Activated B cell treated with CpG ODN at 0.5 μM for 24 hours (primary cell): ENCODE measurements around the gene THRA. TPM values are rescaled to one million over a fixed set of nuclear protein-coding genes. Genes with fewer than 3 reads are reported as not detected.

ENCODE experiments used
- ATAC-seq: fragments of 200-7000 bp; cut with Tn5 transposase; one replicate; pipeline ENCODE4 v1.10.0; 2021; ENCODE audit warnings: low read depth, mild to moderate bottlenecking, moderate library complexity
- CTCF ChIA-PET: fragments of 350-600 bp; sonication (Branson Sonifier 250); formaldehyde crosslinking; loops from one replicate; lab custom pipeline; 2021; ENCODE audit warnings: antibody characterized with exemption; lab: Charles Lee
- POLR2A ChIA-PET: fragments of 350-600 bp; sonication (Branson Sonifier 250); formaldehyde crosslinking; loops from one replicate; lab custom pipeline; 2021; ENCODE audit warnings: antibody characterized with exemption; lab: Charles Lee
- DNase-seq: peaks from one replicate; pipeline ENCODE4 v3.0.0; 2022
- H3K27ac Mint-ChIP-seq: one replicate; pipeline ENCODE4 v1.8.0; 2020; ENCODE audit warnings: mixed read lengths
- H3K27me3 Mint-ChIP-seq: one replicate; pipeline ENCODE4 v1.8.0; 2021; ENCODE audit warnings: mixed read lengths
- H3K36me3 Mint-ChIP-seq: one replicate; pipeline ENCODE4 v1.8.0; 2021; ENCODE audit warnings: low read depth, mixed read lengths
- H3K4me1 Mint-ChIP-seq: one replicate; pipeline ENCODE4 v1.8.0; 2021; ENCODE audit warnings: mixed read lengths
- H3K4me3 Mint-ChIP-seq: one replicate; pipeline ENCODE4 v1.8.0; 2020; ENCODE audit warnings: mild to moderate bottlenecking, mixed read lengths
- H3K9me3 Mint-ChIP-seq: one replicate; pipeline ENCODE4 v1.8.0; 2020; ENCODE audit warnings: mixed read lengths
- intact Hi-C: fragments of 100-400 bp; cut with micrococcal nuclease; formaldehyde crosslinking; loops from one replicate; pipeline ENCODE4 v1.15.1; 2024
- total RNA-seq: library from RNA; stranded (reverse); gene quantifications from 2 replicates; pipeline ENCODE4 v1.2.3, GENCODE V29; 2022
- TF ChIP-seq, protein P1 (sequence below): fragments of 200-600 bp; IDR thresholded peaks from one replicate; pipeline ENCODE4 v1.8.0; 2022; ENCODE audit warnings: antibody characterized with exemption, mild to moderate bottlenecking

Gene THRA
- total RNA-seq, 1 donor from 2014 or later, result 5.9 TPM

DNA sequence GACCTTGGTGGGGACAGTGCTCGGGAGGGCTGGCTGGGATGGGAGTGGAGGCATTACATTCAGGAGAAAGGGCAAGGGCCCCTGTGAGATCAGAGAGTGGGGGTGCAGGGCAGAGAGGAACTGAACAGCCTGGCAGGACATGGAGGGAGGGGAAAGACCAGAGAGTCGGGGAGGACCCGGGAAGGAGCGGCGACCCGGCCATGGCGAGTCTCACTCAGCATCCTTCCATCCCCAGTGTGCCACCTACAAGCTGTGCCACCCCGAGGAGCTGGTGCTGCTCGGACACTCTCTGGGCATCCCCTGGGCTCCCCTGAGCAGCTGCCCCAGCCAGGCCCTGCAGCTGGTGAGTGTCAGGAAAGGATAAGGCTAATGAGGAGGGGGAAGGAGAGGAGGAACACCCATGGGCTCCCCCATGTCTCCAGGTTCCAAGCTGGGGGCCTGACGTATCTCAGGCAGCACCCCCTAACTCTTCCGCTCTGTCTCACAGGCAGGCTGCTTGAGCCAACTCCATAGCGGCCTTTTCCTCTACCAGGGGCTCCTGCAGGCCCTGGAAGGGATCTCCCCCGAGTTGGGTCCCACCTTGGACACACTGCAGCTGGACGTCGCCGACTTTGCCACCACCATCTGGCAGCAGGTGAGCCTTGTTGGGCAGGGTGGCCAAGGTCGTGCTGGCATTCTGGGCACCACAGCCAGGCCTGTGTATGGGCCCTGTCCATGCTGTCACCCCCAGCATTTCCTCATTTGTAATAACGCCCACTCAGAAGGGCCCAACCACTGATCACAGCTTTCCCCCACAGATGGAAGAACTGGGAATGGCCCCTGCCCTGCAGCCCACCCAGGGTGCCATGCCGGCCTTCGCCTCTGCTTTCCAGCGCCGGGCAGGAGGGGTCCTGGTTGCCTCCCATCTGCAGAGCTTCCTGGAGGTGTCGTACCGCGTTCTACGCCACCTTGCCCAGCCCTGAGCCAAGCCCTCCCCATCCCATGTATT lies 46.5 kb upstream of the THRA start:
- intact Hi-C loops, result no loop called here
- POLR2A ChIA-PET, result interaction anchor here (0.6 kb wide), 1 partner anchor 628 kb away, joined by 5 read pairs; no protein-coding TSS in a partner anchor
- no peaks in the 10 kb centered on the region for H3K9me3 Mint-ChIP-seq
- no peak for DNase-seq
- no peak for ATAC-seq
- H3K36me3 Mint-ChIP-seq, result peaks cover 28% of the 10 kb centered on the region
- CTCF ChIA-PET, result interaction anchor here (0.6 to 2.7 kb wide), 9 partner anchors 10 to 395 kb away, joined by 3 to 13 read pairs (median 5); no protein-coding TSS in a partner anchor
- H3K4me1 Mint-ChIP-seq, result peaks cover 5% of the 10 kb centered on the region
- H3K27me3 Mint-ChIP-seq, result peaks cover 2% of the 10 kb centered on the region
- TF ChIP-seq, protein P1, sequence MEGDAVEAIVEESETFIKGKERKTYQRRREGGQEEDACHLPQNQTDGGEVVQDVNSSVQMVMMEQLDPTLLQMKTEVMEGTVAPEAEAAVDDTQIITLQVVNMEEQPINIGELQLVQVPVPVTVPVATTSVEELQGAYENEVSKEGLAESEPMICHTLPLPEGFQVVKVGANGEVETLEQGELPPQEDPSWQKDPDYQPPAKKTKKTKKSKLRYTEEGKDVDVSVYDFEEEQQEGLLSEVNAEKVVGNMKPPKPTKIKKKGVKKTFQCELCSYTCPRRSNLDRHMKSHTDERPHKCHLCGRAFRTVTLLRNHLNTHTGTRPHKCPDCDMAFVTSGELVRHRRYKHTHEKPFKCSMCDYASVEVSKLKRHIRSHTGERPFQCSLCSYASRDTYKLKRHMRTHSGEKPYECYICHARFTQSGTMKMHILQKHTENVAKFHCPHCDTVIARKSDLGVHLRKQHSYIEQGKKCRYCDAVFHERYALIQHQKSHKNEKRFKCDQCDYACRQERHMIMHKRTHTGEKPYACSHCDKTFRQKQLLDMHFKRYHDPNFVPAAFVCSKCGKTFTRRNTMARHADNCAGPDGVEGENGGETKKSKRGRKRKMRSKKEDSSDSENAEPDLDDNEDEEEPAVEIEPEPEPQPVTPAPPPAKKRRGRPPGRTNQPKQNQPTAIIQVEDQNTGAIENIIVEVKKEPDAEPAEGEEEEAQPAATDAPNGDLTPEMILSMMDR, result no peak
- no peak overlapping the region for H3K4me3 Mint-ChIP-seq
- H3K27ac Mint-ChIP-seq, result no peak overlapping the region

DNA sequence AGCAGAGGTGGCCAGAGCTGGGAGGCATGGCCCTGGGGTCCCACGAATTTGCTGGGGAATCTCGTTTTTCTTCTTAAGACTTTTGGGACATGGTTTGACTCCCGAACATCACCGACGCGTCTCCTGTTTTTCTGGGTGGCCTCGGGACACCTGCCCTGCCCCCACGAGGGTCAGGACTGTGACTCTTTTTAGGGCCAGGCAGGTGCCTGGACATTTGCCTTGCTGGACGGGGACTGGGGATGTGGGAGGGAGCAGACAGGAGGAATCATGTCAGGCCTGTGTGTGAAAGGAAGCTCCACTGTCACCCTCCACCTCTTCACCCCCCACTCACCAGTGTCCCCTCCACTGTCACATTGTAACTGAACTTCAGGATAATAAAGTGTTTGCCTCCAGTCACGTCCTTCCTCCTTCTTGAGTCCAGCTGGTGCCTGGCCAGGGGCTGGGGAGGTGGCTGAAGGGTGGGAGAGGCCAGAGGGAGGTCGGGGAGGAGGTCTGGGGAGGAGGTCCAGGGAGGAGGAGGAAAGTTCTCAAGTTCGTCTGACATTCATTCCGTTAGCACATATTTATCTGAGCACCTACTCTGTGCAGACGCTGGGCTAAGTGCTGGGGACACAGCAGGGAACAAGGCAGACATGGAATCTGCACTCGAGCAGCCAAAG lies 45.2 kb upstream of the THRA start:
- Mint-ChIP-seq H3K9me3 (no peaks in the 10 kb centered on the region), H3K36me3 (peaks cover 41% of the 10 kb centered on the region), H3K4me1 (peaks cover 5% of the 10 kb centered on the region), H3K4me3 (no peak overlapping the region), H3K27me3 (peaks cover 2% of the 10 kb centered on the region), H3K27ac (no peak overlapping the region)
- ChIA-PET POLR2A (interaction anchor here (0.6 kb wide), 1 partner anchor 550 kb away, joined by 3 read pairs; no protein-coding TSS in a partner anchor), CTCF (no interaction called here)
- TF ChIP-seq, protein P1, result no peak
- DNase-seq (no peak), ATAC-seq (no peak)
- intact Hi-C loops, result no loop called here

DNA sequence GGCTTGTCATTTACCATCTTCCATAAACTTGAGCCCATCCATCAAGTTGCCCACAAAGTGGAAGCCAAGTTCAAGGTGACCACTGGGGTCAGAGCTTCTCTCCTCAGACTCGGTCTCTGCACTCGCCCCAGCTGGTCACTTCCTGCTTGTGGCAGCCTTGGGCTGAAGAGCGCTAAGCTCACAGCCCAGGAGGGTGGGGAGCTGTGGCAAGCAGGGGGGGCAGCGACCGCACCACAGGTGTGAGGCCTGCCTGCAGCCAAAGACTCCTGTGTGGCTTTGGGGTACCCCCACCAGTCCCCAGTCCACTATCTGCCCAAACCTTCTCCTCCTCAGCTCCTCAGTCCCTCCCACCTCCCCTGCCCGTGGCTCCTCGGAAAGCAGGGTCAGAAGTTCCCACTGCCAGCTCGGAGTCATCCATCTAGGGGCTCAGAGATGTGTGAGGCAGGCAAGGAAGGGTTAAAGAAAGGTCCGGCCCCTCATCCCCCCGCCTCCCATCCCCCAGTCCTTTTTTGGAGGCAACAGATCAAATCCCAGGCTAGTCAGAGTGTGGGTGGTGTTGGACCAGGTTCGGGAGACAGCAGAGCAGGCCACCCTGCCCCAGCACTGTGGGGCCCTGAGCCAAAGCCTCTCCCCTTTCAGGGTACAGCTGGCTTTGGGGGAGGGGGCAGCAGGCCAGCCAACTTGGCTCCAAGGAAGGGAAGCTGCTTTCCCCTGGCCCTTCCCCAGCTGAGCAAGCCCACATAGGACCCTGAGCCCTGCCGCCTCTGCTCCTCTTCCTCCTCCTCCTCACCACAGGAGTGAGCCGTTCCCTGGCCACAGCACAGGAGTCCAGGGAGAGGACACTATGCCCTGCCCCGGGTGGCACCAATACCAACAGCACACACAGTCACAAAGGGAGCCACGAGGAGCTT lies 44.3 kb upstream of the THRA start:
- intact Hi-C loops, result no loop called here
- ChIA-PET CTCF (interaction anchor here (1.1 kb wide), 1 partner anchor 9 kb away, joined by 3 read pairs; no protein-coding TSS in a partner anchor), POLR2A (interaction anchor here (0.6 to 1.1 kb wide), 3 partner anchors 90 to 551 kb away, joined by 3 read pairs; partner anchors contain the start of gene CASC3)
- no peak overlapping the region for H3K27ac Mint-ChIP-seq
- ATAC-seq, result no peak
- TF ChIP-seq, protein P1, result no peak
- no peak for DNase-seq
- H3K4me1 Mint-ChIP-seq, result peaks cover 5% of the 10 kb centered on the region
- peaks cover 47% of the 10 kb centered on the region for H3K36me3 Mint-ChIP-seq
- peaks cover 2% of the 10 kb centered on the region for H3K27me3 Mint-ChIP-seq
- H3K4me3 Mint-ChIP-seq, result no peak overlapping the region
- H3K9me3 Mint-ChIP-seq, result no peaks in the 10 kb centered on the region

DNA sequence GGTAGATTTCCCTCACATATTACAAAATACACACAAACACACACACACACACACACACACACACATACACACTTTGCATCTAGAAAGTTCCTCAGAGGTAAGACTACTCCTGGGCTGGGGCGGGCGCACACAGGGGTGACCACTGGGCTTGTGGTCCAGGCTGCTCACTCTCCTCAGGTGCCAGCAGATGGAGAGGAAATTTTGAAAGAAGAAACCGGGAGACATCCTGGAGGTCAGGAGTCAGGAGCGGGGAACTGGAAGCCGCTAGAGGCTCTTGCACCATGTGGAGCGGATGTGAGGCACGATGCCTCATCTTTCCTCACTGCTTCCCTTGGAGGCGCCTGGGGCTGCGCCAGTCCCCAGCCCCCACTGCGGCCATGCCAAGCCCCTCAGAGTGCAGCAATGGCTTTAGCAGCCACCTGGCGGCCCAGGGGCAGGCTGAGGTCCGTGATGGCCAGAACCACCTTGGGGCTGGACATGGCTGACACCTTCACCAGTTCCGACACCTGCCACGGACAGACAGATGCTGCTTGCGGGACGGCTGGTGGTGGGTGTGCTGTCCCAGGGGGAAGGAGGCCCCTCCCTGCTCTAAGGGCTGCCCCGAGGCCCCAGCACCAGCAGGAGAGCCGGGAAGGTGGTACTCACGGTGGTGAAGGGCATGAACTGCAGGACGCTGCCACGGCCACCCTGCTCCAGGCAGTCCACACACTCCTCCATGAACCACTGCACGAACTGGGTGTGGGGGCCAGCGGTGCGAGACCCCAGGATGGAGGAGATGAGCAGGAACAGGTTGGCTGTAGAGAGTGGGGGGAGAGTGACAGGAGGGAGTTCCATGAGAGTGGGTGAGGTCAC lies 43.4 kb upstream of the THRA start:
- Mint-ChIP-seq H3K9me3 (no peaks in the 10 kb centered on the region), H3K4me3 (no peak overlapping the region), H3K27me3 (no peaks in the 10 kb centered on the region), H3K36me3 (peaks cover 54% of the 10 kb centered on the region), H3K4me1 (no peaks in the 10 kb centered on the region), H3K27ac (no peak overlapping the region)
- DNase-seq (no peak), ATAC-seq (no peak)
- ChIA-PET CTCF (interaction anchor here (1.1 kb wide), 1 partner anchor 9 kb away, joined by 3 read pairs; no protein-coding TSS in a partner anchor), POLR2A (interaction anchor here (0.6 to 1.1 kb wide), 3 partner anchors 89 to 393 kb away, joined by 3 read pairs; partner anchors contain the start of genes CASC3 and PPP1R1B)
- intact Hi-C loops, result no loop called here
- TF ChIP-seq, protein P1, result no peak
